Right cardiac atrium (tissue), 5 donors: ENCODE measurements around the gene SH3PXD2B. TPM values are rescaled to one million over a fixed set of nuclear protein-coding genes. Genes with fewer than 3 reads are reported as not detected.

ENCODE experiments used
- ATAC-seq, 2 donors: fragments of 200-7000 bp; cut with Tn5 transposase; one replicate each; pipeline versions ENCODE4 v1.8.0 to v1.9.1; 2020; ENCODE audit warnings: moderate library complexity in 2 of 2, mild to moderate bottlenecking in 1 of 2
- DNase-seq, 3 donors: peaks; one replicate each; pipeline ENCODE4 v3.0.0-alpha.2; 2020
- H3K27ac ChIP-seq: one replicate; pipeline ENCODE4 v1.5.1; 2013; ENCODE audit warnings: mild to moderate bottlenecking, low read length, control low read depth, moderate library complexity
- H3K27me3 ChIP-seq: one replicate; pipeline ENCODE4 v1.6.1; 2013; ENCODE audit not compliant: control insufficient read depth, insufficient read depth
- H3K4me1 ChIP-seq: one replicate; pipeline ENCODE4 v1.6.1; 2013; ENCODE audit warnings: low read length; ENCODE audit not compliant: control insufficient read depth, insufficient read depth
- H3K4me3 ChIP-seq: one replicate; pipeline ENCODE4 v1.5.1; 2013; ENCODE audit warnings: low read length, control low read depth
- H3K9me3 ChIP-seq: one replicate; pipeline ENCODE4 v1.6.1; 2013; ENCODE audit warnings: low read length; ENCODE audit not compliant: control insufficient read depth
- WGBS: extraction: QIAGEN DNeasy Blood & Tissue Kit; methylation state at CpG from one replicate; pipeline ENCODE4 v1.1.7; 2013; 5-methylcytosine and 5-hydroxymethylcytosine counted together
- intact Hi-C, 4 donors: fragments of 100-400 bp; cut with DNase I; formaldehyde crosslinking; loops; one replicate each; pipeline versions ENCODE4 v1.11.0 to v1.14.0; 2022 to 2023
- polyA plus RNA-seq: library from polyadenylated mRNA; stranded (reverse); fragments of 200-250 nt; gene quantifications from one replicate; pipeline ENCODE4 v1.2.3, GENCODE V29; 2013
- total RNA-seq, 4 donors: library from RNA; stranded (reverse); fragmentation: NEBNext Ultra II Directional; extraction: Animal tissue kit (Norgen Biotek cat#: 25700); gene quantifications; one replicate each; pipeline ENCODE4 v1.2.1, GENCODE V29; 2021
- donor health status: healthy with polysubstance abuse.
- donor health status: DM: no; HTN: yes; CAD: no.
- donor health status: DM: no; HTN: no; CAD: no.
- donor health status: DM: no; HTN: yes; CAD: no; lungs with severe emphysema.
- donor health status: DM: yes; HTN: yes; CAD: no.

Gene SH3PXD2B
- total and polyA plus RNA-seq, 5 donors = 2.2 to 18.0 (median 8.4) TPM

DNA sequence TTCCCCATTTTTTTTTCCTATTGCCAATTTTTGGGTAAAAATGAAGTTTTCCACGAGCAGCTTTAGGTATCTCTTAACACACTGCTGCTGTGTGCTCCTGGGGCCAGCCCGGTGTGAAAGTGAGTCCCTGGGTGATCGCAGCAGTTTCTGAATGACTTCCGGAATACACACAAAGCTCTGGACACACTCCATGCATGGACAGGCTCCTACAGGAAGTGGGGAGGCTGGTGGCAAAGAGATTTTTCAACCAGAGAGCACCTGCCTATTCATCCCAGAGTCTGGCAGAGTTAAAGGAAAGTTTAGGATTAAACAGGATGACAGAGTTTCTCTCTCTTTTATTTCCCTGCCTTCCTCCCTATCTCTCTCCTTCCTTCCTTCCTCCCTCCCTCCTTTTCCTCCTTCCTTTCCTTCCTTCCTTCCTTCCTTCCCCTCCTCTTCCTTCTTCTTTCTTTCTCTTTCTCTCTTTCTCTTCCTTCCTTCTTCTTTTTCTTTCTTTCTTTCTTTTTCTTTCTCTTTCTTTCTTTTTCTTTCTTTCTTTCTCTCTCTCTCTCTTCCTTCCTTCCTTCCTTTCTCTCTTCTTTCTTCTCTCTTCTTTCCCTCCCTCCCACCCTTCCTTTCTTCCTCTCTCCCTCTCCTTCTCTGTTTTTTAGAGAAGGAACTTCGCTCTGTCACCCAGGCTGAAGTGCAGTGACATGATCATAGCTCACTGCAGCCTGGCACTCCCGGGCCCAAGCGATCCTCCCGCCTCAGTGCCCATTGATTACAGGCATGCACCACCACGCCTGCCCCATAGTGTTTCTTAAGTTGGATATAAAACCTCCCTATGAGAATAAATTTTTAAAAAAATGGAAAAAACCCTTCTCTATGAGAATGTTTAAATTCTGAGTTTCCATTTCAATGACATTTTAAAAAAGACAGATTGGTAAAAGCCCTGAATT lies 132.0 kb downstream of the SH3PXD2B start:
- 72% methylated on average over 9 of the region's 9 CpGs for WGBS
- H3K4me3 ChIP-seq = no peak overlapping the region
- no peak overlapping the region for H3K27ac ChIP-seq
- H3K4me1 ChIP-seq = peaks cover 2% of the 10 kb centered on the region
- ATAC-seq = peak in 1 of 2 donors; percentile 40
- no peak for DNase-seq
- no peaks in the 10 kb centered on the region for H3K9me3 ChIP-seq
- intact Hi-C loops = no loop called here
- H3K27me3 ChIP-seq = no peaks in the 10 kb centered on the region

DNA sequence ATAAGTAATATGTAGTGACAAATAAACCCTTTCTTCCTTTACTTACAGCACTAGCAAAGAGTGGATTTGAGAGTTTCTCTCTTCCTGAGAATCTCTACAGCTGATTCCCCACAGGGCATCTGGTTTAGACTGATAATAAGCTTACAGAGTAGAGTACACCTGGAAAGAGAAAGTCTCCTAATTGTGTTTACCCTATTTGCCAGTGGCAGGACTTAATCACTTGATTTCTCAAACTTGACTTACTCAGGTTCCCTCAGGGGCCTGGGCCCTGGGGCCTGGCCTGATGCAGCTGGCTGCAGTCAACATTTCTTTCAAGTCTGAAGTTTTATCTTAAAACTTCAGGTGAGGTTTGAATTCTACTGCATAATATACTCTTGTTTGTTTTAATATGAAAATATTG lies 132.7 kb downstream of the SH3PXD2B start:
- no peak for DNase-seq
- no peaks in the 10 kb centered on the region for H3K9me3 ChIP-seq
- intact Hi-C loops = no loop called here
- H3K27me3 ChIP-seq = no peaks in the 10 kb centered on the region
- no peak overlapping the region for H3K4me3 ChIP-seq
- H3K27ac ChIP-seq = no peak overlapping the region
- ATAC-seq = no peak
- peaks cover 2% of the 10 kb centered on the region for H3K4me1 ChIP-seq

DNA sequence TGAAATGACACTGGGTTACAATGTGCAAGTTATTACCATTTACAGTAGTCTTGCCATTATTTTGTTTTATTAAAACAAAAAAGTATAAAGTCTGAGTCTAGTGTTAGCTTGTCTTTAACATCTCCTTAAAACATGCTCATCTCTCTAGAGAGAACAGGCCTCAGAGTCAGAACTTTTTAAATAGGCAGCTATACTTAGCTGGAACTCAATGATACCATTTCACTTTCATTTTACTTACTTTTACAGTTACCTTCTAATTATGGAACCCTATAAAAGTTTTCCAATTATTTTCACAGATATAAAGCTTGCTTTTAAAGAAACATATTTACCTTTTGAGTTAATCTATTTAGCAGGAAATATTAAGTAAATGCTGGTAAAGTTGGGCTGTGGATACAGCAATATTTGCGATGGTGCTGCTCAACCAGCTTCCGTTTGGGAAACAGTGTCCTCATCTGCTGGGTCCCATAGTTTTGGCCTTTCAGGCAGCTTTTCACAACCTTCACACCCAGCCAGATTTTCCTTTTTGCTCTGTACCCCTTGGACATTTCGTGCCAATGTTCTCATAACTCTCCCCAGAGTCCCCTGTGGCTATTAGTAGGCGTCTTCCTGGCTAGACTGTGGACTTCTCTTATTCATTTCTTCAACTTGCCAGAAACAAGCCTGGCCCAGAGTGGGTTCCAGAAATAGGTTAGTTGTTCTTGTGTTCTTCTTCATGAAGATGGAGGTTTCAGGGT lies 134.4 kb downstream of the SH3PXD2B start:
- intact Hi-C loops = no loop called here
- peak; percentile 61 to 71 for ATAC-seq
- no peak overlapping the region for H3K27ac ChIP-seq

DNA sequence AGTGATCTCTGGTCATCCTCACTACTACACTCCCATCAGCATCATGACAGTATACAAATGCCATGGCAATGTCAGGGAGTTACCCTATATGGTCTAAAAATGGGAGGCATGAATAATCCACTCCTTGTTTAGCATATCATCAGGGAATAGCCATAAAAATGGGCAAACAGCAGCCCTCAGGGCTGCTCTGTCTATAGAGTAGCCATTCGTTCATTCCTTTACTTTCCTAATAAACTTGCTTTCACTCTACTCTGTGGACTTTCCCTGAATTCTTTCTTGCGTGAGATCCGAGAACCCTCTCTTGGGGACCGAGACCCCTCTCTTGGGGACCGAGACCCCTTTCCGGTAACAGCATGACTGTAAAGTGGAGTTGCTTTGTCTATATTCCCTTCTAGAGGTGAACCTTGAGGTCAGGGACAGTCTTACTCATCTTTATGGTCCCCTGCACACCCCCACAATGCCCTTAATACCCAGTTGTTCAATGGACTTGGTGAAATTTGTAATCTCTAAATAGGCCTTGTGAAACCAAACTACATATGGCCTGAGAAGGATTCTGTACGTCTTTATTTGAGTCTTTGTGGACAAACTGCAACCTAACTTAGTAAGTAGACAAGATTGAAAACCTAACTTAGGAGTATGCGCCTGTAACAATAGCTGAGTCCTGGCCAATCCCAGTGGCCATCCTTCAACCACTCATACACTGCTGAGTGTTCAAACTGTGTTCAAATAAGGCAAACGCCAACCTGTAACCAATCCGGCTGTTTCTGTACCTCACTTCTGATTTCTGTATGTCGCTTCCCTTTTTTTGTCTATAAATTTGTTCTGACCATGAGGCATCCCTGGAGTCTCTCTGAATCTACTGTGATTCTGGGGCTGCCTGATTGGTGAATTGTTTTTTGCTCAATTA lies 138.5 kb downstream of the SH3PXD2B start:
- intact Hi-C loops = no loop called here
- H3K9me3 ChIP-seq = no peaks in the 10 kb centered on the region
- DNase-seq = no peak
- H3K4me1 ChIP-seq = peaks cover 2% of the 10 kb centered on the region
- H3K27ac ChIP-seq = no peak overlapping the region
- 95% methylated on average over 11 of the region's 11 CpGs for WGBS
- no peaks in the 10 kb centered on the region for H3K27me3 ChIP-seq
- ATAC-seq = no peak
- H3K4me3 ChIP-seq = no peak overlapping the region

More for the DNA sequence above, 134.4 kb downstream of the SH3PXD2B start:
- Histone ChIP-seq H3K4me3 (no peak overlapping the region), H3K4me1 (peaks cover 2% of the 10 kb centered on the region), H3K9me3 (no peaks in the 10 kb centered on the region), H3K27me3 (no peaks in the 10 kb centered on the region)
- no peak for DNase-seq
- WGBS = 58% methylated on average over 4 of the region's 4 CpGs

DNA sequence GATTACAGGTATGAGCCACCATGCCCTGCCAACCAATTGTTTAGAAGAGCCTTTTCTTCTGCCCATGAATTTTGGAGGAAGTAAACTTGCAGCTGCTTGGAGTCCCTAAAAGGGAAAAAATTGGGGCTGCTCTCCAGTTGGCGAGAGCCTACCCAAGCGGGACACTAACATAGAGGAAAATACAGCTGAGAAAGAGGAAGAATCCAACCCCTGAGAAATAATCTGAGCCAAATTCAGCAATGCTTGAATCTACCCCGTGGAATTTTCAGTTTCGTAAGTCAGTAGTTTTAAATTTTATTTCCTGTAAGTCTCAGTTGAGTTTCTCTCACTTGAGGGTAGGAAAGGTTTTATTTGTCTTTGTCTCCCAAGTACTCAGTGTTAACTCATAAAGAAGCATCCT lies 140.4 kb downstream of the SH3PXD2B start:
- 76% methylated on average over 4 of the region's 4 CpGs for WGBS
- no peaks in the 10 kb centered on the region for H3K4me1 ChIP-seq
- no peaks in the 10 kb centered on the region for H3K27me3 ChIP-seq
- intact Hi-C loops = no loop called here
- DNase-seq (no peak), ATAC-seq (no peak)
- H3K9me3 ChIP-seq = no peaks in the 10 kb centered on the region
- no peak overlapping the region for H3K27ac ChIP-seq
- no peak overlapping the region for H3K4me3 ChIP-seq

DNA sequence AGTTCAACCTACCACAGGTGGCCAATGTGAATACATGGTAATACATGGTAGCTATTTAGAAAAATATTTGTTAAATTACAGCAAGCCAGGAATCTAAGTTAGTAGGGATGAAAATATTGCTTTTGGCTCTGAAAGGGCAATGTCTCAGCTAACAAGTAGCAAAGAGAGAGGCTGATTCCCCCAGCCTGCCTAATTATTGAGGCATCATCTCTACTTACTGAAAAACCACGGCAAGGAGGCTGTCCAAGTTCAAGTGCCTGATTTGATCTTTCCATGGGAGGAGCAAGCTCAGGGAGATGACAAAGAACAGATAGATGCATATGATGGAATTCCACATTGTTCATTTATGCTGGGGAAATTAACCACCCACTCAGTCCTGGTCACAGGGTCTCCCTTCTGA lies 142.0 kb downstream of the SH3PXD2B start:
- H3K27me3 ChIP-seq = no peaks in the 10 kb centered on the region
- WGBS = 52% methylated on average over 1 of the region's 1 CpG
- no peak overlapping the region for H3K27ac ChIP-seq
- intact Hi-C loops = no loop called here
- ATAC-seq (no peak), DNase-seq (no peak)
- H3K9me3 ChIP-seq = no peaks in the 10 kb centered on the region
- no peaks in the 10 kb centered on the region for H3K4me1 ChIP-seq
- no peak overlapping the region for H3K4me3 ChIP-seq

DNA sequence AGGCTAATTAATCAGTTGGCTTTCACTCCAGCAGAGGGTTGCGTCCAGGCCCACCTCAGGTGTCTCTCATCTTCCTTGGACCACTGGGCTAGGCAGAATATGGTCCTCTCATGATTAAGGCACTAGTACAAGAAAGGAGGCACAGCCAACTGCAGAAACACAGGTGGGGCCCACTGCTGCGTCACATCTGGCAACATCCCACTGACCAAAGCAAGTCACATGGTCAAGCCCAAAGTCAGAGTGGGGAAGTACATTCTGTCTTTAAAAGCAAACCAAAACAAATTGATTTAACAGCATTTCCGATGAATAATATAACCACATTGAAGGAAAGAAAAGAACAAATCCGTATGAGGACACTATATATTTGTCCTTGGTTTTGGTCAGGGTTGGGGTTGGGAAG lies 142.7 kb downstream of the SH3PXD2B start:
- intact Hi-C loops = no loop called here
- Histone ChIP-seq H3K4me3 (no peak overlapping the region), H3K4me1 (no peaks in the 10 kb centered on the region), H3K27ac (no peak overlapping the region), H3K9me3 (no peaks in the 10 kb centered on the region), H3K27me3 (no peaks in the 10 kb centered on the region)
- WGBS = 90% methylated on average over 4 of the region's 4 CpGs
- ATAC-seq = no peak
- DNase-seq = peak in 1 of 3 donors; percentile 59

DNA sequence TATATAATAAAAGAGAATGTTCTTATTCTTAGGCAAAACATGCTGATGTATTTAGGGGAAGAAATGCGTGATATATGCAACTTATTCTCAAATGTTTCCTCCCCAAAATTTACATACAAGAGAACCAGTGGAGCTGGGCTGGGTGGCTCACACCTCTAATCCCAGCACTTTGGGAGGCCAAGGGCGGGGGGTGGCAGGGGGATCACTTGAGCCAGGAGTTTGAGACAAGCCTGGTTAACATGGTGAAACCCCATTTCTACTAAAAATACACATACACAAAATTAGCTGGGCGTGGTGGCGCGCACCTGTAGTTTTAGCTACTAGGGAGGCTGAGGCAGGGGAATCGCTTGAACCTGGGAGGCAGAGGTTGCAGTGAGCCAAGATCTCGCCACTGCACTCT lies 143.3 kb downstream of the SH3PXD2B start:
- 93% methylated on average over 7 of the region's 7 CpGs for WGBS
- no peak for DNase-seq
- Histone ChIP-seq H3K9me3 (no peaks in the 10 kb centered on the region), H3K4me1 (no peaks in the 10 kb centered on the region), H3K4me3 (no peak overlapping the region), H3K27me3 (no peaks in the 10 kb centered on the region), H3K27ac (no peak overlapping the region)
- ATAC-seq = no peak
- intact Hi-C loops = no loop called here

DNA sequence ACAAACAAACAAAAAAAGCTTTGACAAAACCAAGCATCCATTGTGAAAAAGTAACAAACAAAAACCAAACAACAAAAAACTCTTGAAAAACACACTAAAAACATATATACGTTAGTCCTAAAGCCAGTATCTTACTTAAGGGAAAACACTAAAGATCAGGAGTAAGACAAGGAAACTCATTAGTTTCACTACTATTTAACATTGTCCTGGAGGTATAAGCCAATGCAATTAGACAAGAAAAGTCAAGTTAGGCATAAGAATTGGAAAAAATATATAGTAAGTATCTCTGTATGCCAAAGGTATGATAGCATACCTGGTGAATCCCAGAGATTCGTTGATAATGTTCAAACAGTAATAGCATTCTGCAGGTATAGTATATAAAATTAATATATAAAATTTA lies 148.9 kb downstream of the SH3PXD2B start:
- no peaks in the 10 kb centered on the region for H3K9me3 ChIP-seq
- no peak for ATAC-seq
- no peaks in the 10 kb centered on the region for H3K27me3 ChIP-seq
- WGBS = 89% methylated on average over 2 of the region's 2 CpGs
- no peaks in the 10 kb centered on the region for H3K4me1 ChIP-seq
- no peak overlapping the region for H3K4me3 ChIP-seq
- H3K27ac ChIP-seq = no peak overlapping the region
- intact Hi-C loops = no loop called here
- no peak for DNase-seq

DNA sequence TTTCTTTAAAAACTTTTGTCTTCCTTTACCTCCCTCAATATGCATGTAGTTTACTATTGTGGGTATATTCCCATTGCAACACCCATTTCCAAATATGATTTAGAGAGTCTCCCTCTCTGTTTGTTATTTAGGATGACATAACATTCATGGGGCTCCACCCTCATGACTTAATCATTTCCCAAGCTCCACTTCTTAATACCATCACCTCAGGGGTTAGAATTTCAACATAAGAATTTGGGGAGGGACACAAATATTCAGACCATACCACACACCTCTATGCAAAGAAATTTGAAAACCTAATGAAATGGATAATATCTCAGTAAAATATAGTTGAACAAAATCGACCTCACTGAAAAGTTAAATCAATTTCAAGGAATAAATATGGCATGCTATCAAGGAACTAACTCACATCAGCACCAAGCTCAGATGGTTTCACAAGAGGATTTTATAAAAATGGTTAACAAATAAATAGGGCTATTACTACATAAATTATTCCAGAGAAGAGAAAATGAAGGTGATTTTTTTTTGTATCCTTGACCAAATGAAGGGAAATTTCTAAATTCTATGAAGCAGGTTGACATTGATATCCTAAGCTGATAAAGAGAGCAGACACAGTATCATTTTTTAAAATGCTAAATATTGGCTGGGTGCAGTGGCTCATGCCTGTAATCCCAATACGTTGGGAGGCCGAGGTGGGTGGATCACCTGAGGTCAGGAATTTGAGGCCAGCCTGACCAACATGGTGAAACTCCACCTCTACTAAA lies 150.6 kb downstream of the SH3PXD2B start:
- no peaks in the 10 kb centered on the region for H3K9me3 ChIP-seq
- no peak overlapping the region for H3K27ac ChIP-seq
- no peak for DNase-seq
- no peaks in the 10 kb centered on the region for H3K4me1 ChIP-seq
- WGBS = 85% methylated on average over 3 of the region's 3 CpGs
- no peak overlapping the region for H3K4me3 ChIP-seq
- intact Hi-C loops = no loop called here
- no peaks in the 10 kb centered on the region for H3K27me3 ChIP-seq
- no peak for ATAC-seq
